HEK293 (cell line): ENCODE results near the gene ZNF573.

ENCODE experiments used
- PBX3 ChIP-seq: sonication (generic); formaldehyde crosslinking; IDR thresholded peaks from 2 replicates; pipeline ENCODE4 v1.8.1; 2022; ENCODE audit warnings: mild to moderate bottlenecking, moderate library complexity, missing genetic modification reagents
- REST ChIP-seq: fragments of 450-650 bp; formaldehyde crosslinking; IDR thresholded peaks from 2 replicates; pipeline ENCODE4 v1.5.1; 2016; ENCODE audit warnings: missing biosample characterization, missing genetic modification characterization

- no peak for TF ChIP-seq REST
- TF ChIP-seq PBX3 (CRISPR knock-in tag): no peak
Measured at GRCh38 chr19:37725181-37725580, 54.2 kb downstream of the ZNF573 start.
